ENCODE results near the gene SPINDOC. TPM values are rescaled to one million over a fixed set of nuclear protein-coding genes. Genes with fewer than 3 reads are reported as not detected.

Gene SPINDOC
- total RNA-seq, 1 donor from 2014 or later: 40.9 TPM

- intact Hi-C loops (cut with micrococcal nuclease): no loop called here
These were observed 63.4 kb downstream of the SPINDOC start for GRCh38 chr11:63876616-63877015.

Other genes starting within 250 kb of the SPINDOC start
- 2.9 and 3.0 TPM in 2 replicates for gene PLAAT3, start 199.0 kb upstream of the SPINDOC start, total RNA-seq
- gene ATL3, start 142.1 kb upstream of the SPINDOC start, total RNA-seq: 31.1 and 33.0 TPM in 2 replicates
- 61.0 and 63.9 TPM in 2 replicates for gene RTN3, start 132.0 kb upstream of the SPINDOC start, total RNA-seq
- gene ZFTA, start 44.7 kb upstream of the SPINDOC start, total RNA-seq: 2.2 TPM in 2 replicates
- 65.9 and 70.4 TPM in 2 replicates for gene MARK2, start 25.7 kb downstream of the SPINDOC start, total RNA-seq
- gene RCOR2, start 103.7 kb downstream of the SPINDOC start, total RNA-seq: 0.17 TPM in 1 of 2 replicates, not detected in the other
- gene NAA40, start 125.5 kb downstream of the SPINDOC start, total RNA-seq: 32.2 and 34.7 TPM in 2 replicates
- gene COX8A, start 161.2 kb downstream of the SPINDOC start, total RNA-seq: 350 and 373 TPM in 2 replicates
- gene OTUB1, start 173.0 kb downstream of the SPINDOC start, total RNA-seq: 107 and 108 TPM in 2 replicates
- not detected in 2 replicates for gene FLRT1, start 222.5 kb downstream of the SPINDOC start, total RNA-seq

Measured in T-helper 1 cell treated with Interleukin-12 subunit alpha and Interleukin-12 subunit beta and Interleukin-4 antibody, amounts not matched to agents 30 ng/mL and 1 ng/mL, for 36 hours (primary cell).